CD4-positive, CD25-positive, alpha-beta regulatory T cell (primary cell): Measurements from ENCODE around the gene MAN2B1. TPM values are rescaled to one million over a fixed set of nuclear protein-coding genes. Genes with fewer than 3 reads are reported as not detected.

ENCODE experiments used
- ATAC-seq, 2 donors: fragments of 150-1000 bp; cut with Tn5 transposase; one replicate each; pipeline ENCODE4 v1.10.0; 2021; ENCODE audit warnings: low read depth in 2 of 2, moderate number of reproducible peaks in 2 of 2, moderate library complexity in 1 of 2
- DNase-seq, 3 donors: peaks; one replicate each; pipeline versions ENCODE4 v3.0.0 to v3.0.0-alpha.2; 2012 to 2022; ENCODE audit warnings: mixed read lengths in 1 of 3
- H3K27ac ChIP-seq: one replicate; pipeline ENCODE4 v1.7.0; 2013; ENCODE audit warnings: mild to moderate bottlenecking, low read length; ENCODE audit not compliant: insufficient read depth, poor library complexity, severe bottlenecking
- H3K27me3 ChIP-seq: one replicate; pipeline ENCODE4 v1.7.0; 2013; ENCODE audit warnings: low read length; ENCODE audit not compliant: control insufficient read depth, insufficient read depth
- H3K36me3 ChIP-seq: one replicate; pipeline ENCODE4 v1.7.0; 2013; ENCODE audit warnings: mild to moderate bottlenecking, low read length, moderate library complexity; ENCODE audit not compliant: control insufficient read depth, insufficient read depth
- H3K4me1 ChIP-seq: 2 replicates; pipeline ENCODE4 v1.7.0; 2013; ENCODE audit warnings: mild to moderate bottlenecking, low read length; ENCODE audit not compliant: insufficient read depth, control insufficient read depth, poor library complexity, severe bottlenecking
- H3K4me3 ChIP-seq: one replicate; pipeline ENCODE4 v1.7.0; 2013; ENCODE audit warnings: low read depth, mild to moderate bottlenecking, low read length, moderate library complexity
- H3K9me3 ChIP-seq, 2 experiments: 1 replicate in 1 of 2; 2 replicates in 1 of 2; pipeline ENCODE4 v1.7.0; 2013; ENCODE audit warnings: low read length in 2 of 2, mild to moderate bottlenecking in 1 of 2, moderate library complexity in 1 of 2; ENCODE audit not compliant: control insufficient read depth in 2 of 2
- H3K27ac Mint-ChIP-seq, 3 donors: one replicate each; pipeline ENCODE4 v1.8.0; 2020 to 2022; ENCODE audit warnings: mild to moderate bottlenecking in 3 of 3, mixed read lengths in 3 of 3, moderate library complexity in 2 of 3
- H3K27me3 Mint-ChIP-seq: one replicate; pipeline ENCODE4 v1.8.0; 2022; ENCODE audit warnings: mild to moderate bottlenecking, mixed read lengths
- H3K36me3 Mint-ChIP-seq: one replicate; pipeline ENCODE4 v1.8.0; 2020; ENCODE audit warnings: mixed read lengths
- H3K4me1 Mint-ChIP-seq, 4 donors: one replicate each; pipeline ENCODE4 v1.8.0; 2020 to 2022; ENCODE audit warnings: mixed read lengths in 4 of 4, mild to moderate bottlenecking in 1 of 4
- H3K4me3 Mint-ChIP-seq, 4 donors: one replicate each; pipeline ENCODE4 v1.8.0; 2020 to 2022; ENCODE audit warnings: mild to moderate bottlenecking in 4 of 4, mixed read lengths in 4 of 4, moderate library complexity in 3 of 4
- H3K9me3 Mint-ChIP-seq, 7 donors: one replicate each; pipeline ENCODE4 v1.8.0; 2020 to 2022; ENCODE audit warnings: mixed read lengths in 7 of 7, mild to moderate bottlenecking in 3 of 7, moderate library complexity in 2 of 7
- polyA plus RNA-seq, 4 donors: library from polyadenylated mRNA; unstranded; fragments of 300-500 nt; fragmentation: Illumina TruSeq; gene quantifications; one replicate each; pipeline ENCODE4 v1.2.3, GENCODE V29; 2021
- total RNA-seq: library from RNA; stranded (reverse); gene quantifications from one replicate; pipeline ENCODE4 v1.2.3, GENCODE V29; 2022

Gene MAN2B1
- total and polyA plus RNA-seq, 5 donors from 2014 or later, result 46.3 to 147 (median 50.0) TPM

DNA sequence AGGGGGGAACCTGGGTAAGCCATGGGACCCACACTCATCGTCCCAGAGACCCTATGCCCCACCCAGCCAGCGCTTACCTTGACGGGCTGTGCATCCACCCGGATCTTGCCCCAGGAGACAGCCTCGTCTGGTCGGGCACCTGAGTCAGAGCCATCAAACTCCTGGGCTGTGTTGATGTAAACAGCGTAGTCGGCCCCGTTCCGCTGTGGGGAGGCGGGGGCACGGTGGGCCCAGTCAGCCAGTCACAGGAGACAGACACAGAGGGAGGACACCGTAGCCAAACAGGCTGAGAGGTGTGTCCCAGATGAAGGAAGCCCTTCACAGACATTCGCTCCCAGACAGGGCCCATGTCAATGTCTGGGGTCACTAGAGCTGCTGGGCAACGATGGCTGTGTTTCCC is 9.4 kb upstream of the MAN2B1 start:
- H3K27ac Mint-ChIP-seq, result no peak overlapping the region
- H3K27ac ChIP-seq, result no peak overlapping the region
- H3K4me3 Mint-ChIP-seq, result peak overlapping the region in 2 of 4 donors; percentile 73 to 88
- peaks cover 4% of the 10 kb centered on the region for H3K27me3 Mint-ChIP-seq
- peaks cover 54% of the 10 kb centered on the region for H3K36me3 ChIP-seq
- no peaks in the 10 kb centered on the region for H3K9me3 Mint-ChIP-seq
- H3K4me1 ChIP-seq, result peaks cover 8% of the 10 kb centered on the region
- DNase-seq (no peak), ATAC-seq (no peak)
- H3K27me3 ChIP-seq, result no peaks in the 10 kb centered on the region
- peaks cover 33% of the 10 kb centered on the region for H3K36me3 Mint-ChIP-seq
- no peaks in the 10 kb centered on the region for H3K9me3 ChIP-seq
- H3K4me3 ChIP-seq, result no peak overlapping the region
- peaks cover 2 to 38% (median 16%) of the 10 kb centered on the region in 4 donors for H3K4me1 Mint-ChIP-seq

DNA sequence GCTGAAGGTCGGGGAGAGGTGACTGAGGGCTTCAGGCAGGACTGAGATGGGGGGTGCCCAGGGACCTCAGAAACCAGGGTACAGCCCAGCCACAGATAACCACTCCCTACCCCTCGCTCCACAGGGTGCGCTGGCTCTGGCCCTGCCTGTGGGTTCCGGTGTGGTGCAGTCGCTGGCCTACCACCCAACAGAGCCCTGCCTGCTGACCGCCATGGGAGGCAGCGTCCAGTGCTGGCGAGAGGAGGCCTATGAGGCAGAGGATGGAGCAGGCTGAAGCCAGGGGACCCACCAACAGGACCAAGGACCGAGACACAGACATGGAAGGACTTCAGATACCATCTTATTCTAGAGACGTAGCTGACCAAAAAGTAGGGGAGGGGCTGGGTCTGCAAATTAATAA is 8.9 kb upstream of the MAN2B1 start:
- peaks cover 31% of the 10 kb centered on the region for H3K36me3 Mint-ChIP-seq
- ATAC-seq, result no peak
- no peak overlapping the region for H3K27ac Mint-ChIP-seq
- H3K27me3 ChIP-seq, result no peaks in the 10 kb centered on the region
- H3K9me3 Mint-ChIP-seq, result no peaks in the 10 kb centered on the region
- H3K4me3 ChIP-seq, result no peak overlapping the region
- peaks cover 54% of the 10 kb centered on the region for H3K36me3 ChIP-seq
- peaks cover 10% of the 10 kb centered on the region for H3K4me1 ChIP-seq
- H3K9me3 ChIP-seq, result no peaks in the 10 kb centered on the region
- H3K4me1 Mint-ChIP-seq, result peaks cover 0 to 39% (median 15%) of the 10 kb centered on the region in 4 donors
- H3K4me3 Mint-ChIP-seq, result peak overlapping the region in 1 of 4 donors; percentile 88
- peaks cover 4% of the 10 kb centered on the region for H3K27me3 Mint-ChIP-seq
- no peak for DNase-seq
- H3K27ac ChIP-seq, result no peak overlapping the region

DNA sequence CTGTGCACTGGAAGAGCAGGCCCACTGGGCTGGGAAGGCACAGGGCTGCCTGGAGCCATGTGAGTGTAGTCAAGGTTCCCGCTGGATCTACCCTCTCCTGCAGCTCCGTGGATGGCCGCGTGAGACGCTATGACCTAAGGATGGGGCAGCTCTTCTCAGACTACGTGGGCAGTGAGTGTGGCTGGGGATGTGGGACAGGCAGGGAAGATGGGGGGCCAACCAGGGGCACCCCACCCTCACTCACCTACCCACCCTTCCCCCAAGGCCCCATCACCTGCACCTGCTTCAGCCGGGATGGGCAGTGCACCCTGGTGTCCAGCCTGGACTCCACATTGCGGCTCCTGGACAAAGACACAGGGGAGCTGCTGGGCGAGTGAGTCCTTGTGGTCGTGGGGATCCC is 6.2 kb upstream of the MAN2B1 start:
- peaks cover 4% of the 10 kb centered on the region for H3K27me3 Mint-ChIP-seq
- no peaks in the 10 kb centered on the region for H3K27me3 ChIP-seq
- peaks cover 22% of the 10 kb centered on the region for H3K36me3 Mint-ChIP-seq
- H3K36me3 ChIP-seq, result peaks cover 36% of the 10 kb centered on the region
- DNase-seq (no peak), ATAC-seq (no peak)
- no peak overlapping the region for H3K27ac Mint-ChIP-seq
- H3K4me3 ChIP-seq, result no peak overlapping the region
- no peaks in the 10 kb centered on the region for H3K9me3 Mint-ChIP-seq
- no peaks in the 10 kb centered on the region for H3K9me3 ChIP-seq
- peaks cover 29% of the 10 kb centered on the region for H3K4me1 ChIP-seq
- H3K27ac ChIP-seq, result no peak overlapping the region
- H3K4me1 Mint-ChIP-seq, result peaks cover 5 to 50% (median 19%) of the 10 kb centered on the region in 4 donors
- H3K4me3 Mint-ChIP-seq, result peak overlapping the region in 1 of 4 donors; percentile 87

DNA sequence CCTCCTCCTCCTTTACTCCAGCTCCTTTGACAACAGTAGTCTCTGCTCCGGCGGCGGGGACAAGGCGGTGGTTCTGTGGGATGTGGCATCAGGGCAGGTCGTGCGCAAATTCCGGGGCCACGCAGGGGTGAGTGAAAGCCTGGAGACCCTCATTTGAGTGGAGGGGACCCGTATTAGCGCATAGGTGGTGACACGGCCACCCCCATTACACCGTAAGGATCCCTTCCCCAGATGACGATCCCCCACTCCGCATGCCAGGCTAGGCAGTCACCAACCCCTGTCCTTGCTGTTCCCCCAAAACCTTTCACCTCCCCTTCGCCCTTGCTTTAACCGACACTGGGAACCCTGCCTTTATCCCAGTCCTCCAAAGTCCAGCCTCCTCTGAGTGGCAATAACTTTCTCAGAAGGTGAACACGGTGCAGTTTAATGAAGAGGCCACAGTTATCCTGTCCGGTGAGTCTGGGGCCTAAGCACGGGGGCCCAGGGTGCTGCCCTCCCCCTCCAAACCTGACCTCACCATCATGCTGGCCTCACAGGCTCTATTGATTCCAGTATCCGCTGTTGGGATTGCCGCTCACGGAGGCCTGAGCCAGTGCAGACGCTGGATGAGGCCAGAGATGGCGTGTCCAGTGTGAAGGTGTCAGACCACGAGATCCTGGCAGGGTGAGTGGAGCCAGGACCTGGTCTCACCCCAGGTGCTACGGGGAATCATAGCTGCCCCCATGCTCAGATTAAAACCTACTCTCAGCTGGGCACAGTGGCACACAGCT is 3.8 kb upstream of the MAN2B1 start:
- H3K4me1 ChIP-seq, result peaks cover 51% of the 10 kb centered on the region
- Mint-ChIP-seq H3K36me3 (peaks cover 10% of the 10 kb centered on the region), H3K27me3 (no peaks in the 10 kb centered on the region), H3K27ac (peak overlapping the region; percentile 99), H3K9me3 (no peaks in the 10 kb centered on the region), H3K4me1 (peaks cover 5 to 58% (median 29%) of the 10 kb centered on the region in 4 donors), H3K4me3 (peak overlapping the region; percentile 91 to 100 (median 96))
- no peaks in the 10 kb centered on the region for H3K27me3 ChIP-seq
- H3K36me3 ChIP-seq, result peaks cover 16% of the 10 kb centered on the region
- DNase-seq, result no peak
- ATAC-seq, result no peak
- peak overlapping the region; percentile 92 for H3K4me3 ChIP-seq
- no peaks in the 10 kb centered on the region for H3K9me3 ChIP-seq
- H3K27ac ChIP-seq, result peak overlapping the region; percentile 97

DNA sequence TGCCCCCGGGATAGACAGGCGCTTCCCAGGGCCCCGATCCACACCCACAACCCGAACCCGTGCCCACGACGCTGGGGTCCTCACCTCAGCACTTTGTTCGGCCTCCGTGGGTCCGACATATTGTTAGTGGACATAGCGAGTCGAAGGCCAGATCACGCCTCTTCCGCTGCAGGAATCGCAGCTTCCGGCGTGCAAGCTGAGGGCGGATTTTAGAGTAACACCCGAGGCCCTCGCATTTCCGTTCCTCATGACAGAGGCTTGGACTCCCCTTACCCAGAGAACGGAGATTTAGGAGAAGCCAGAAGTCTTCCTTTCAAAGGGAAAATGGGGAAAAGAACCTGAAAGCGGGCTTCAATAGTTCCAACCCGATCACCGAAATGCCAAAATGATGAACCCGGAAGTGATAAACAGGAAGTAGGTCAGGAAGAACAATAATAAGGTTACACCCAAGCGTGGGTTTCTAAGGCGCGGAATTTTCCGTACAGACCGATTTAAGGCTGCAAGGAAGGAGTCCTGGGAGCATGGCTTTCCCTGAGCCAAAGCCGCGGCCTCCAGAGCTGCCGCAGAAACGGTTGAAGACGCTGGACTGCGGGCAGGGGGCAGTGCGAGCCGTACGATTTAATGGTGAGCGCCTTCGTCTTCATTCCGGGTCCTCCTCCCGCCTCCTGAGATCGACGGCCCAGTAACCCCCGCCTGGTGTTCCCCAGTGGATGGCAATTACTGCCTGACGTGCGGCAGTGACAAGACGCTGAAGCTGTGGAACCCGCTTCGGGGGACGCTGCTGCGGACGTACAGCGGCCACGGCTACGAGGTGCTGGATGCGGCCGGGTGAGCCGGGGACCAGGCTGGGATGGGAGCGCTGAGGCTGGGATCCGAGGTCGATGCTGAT is 3.0 kb upstream of the MAN2B1 start:
- peaks cover 8% of the 10 kb centered on the region for H3K36me3 Mint-ChIP-seq
- peak overlapping the region; percentile 92 for H3K4me3 ChIP-seq
- H3K4me1 ChIP-seq, result peaks cover 59% of the 10 kb centered on the region
- ATAC-seq (peak; percentile 12 to 42), DNase-seq (peak; percentile 64 to 87 (median 84))
- no peaks in the 10 kb centered on the region for H3K9me3 Mint-ChIP-seq
- peaks cover 5 to 66% (median 34%) of the 10 kb centered on the region in 4 donors for H3K4me1 Mint-ChIP-seq
- no peaks in the 10 kb centered on the region for H3K9me3 ChIP-seq
- H3K27me3 ChIP-seq, result no peaks in the 10 kb centered on the region
- H3K27me3 Mint-ChIP-seq, result no peaks in the 10 kb centered on the region
- H3K36me3 ChIP-seq, result peaks cover 12% of the 10 kb centered on the region
- peak overlapping the region; percentile 99 for H3K27ac Mint-ChIP-seq
- H3K27ac ChIP-seq, result peak overlapping the region; percentile 97
- H3K4me3 Mint-ChIP-seq, result peak overlapping the region; percentile 91 to 100 (median 96)

DNA sequence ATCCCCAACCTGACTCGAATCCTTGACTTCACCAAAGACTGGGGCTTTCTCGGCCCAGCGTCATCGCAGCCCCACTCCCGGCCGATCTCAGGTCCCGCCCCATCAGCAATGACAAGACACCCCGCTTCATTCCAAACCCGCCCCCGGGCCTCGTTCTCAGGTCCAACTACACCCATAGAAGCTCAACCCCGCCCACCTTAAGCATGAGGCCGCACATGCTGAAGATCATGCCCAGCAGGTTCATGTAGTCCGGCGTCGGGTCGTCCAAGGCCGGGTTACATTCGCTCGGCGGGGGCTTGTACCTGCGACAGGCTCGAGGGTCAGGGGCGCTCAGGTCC is 2.4 kb upstream of the MAN2B1 start:
- no peaks in the 10 kb centered on the region for H3K27me3 Mint-ChIP-seq
- H3K27ac ChIP-seq, result peak overlapping the region; percentile 97
- peaks cover 7% of the 10 kb centered on the region for H3K36me3 ChIP-seq
- H3K36me3 Mint-ChIP-seq, result peaks cover 5% of the 10 kb centered on the region
- peak overlapping the region; percentile 92 to 99 (median 99) for H3K27ac Mint-ChIP-seq
- no peaks in the 10 kb centered on the region for H3K9me3 ChIP-seq
- H3K9me3 Mint-ChIP-seq, result no peaks in the 10 kb centered on the region
- peak overlapping the region; percentile 91 to 100 (median 96) for H3K4me3 Mint-ChIP-seq
- peak in 1 of 2 donors; percentile 12 for ATAC-seq
- no peaks in the 10 kb centered on the region for H3K27me3 ChIP-seq
- H3K4me3 ChIP-seq, result peak overlapping the region; percentile 92
- H3K4me1 ChIP-seq, result peaks cover 63% of the 10 kb centered on the region
- peak; percentile 63 to 72 (median 65) for DNase-seq
- H3K4me1 Mint-ChIP-seq, result peaks cover 5 to 68% (median 34%) of the 10 kb centered on the region in 4 donors

DNA sequence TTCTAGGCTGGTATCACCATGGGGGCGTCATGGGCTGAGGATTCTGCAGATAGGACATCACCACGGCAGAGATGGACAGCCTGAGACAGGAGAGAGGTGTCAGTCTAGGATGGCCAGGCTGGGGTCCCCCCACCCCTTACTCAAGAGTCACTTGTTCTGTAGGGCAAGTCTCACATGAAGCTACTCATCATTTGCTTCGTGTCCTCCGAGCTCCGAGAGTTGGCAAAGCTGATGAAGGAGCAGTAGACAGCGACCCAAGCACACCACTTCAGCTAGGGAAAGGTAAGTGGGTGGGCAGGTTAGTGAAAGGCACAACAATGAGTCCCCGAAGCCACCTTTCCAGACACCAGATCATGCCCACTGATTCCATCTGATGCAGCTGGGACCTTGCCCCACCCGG is 1.8 kb upstream of the MAN2B1 start:
- Histone ChIP-seq H3K4me1 (peaks cover 63% of the 10 kb centered on the region), H3K9me3 (no peaks in the 10 kb centered on the region), H3K36me3 (peaks cover 11% of the 10 kb centered on the region), H3K27ac (peak overlapping the region; percentile 97), H3K27me3 (no peaks in the 10 kb centered on the region), H3K4me3 (peak overlapping the region; percentile 92)
- DNase-seq (no peak), ATAC-seq (no peak)
- Mint-ChIP-seq H3K27me3 (no peaks in the 10 kb centered on the region), H3K9me3 (no peaks in the 10 kb centered on the region), H3K4me1 (peaks cover 5 to 68% (median 34%) of the 10 kb centered on the region in 4 donors), H3K4me3 (peak overlapping the region; percentile 91 to 100 (median 96)), H3K36me3 (peaks cover 5% of the 10 kb centered on the region), H3K27ac (peak overlapping the region; percentile 92 to 99 (median 99))
